Fibroblast of peridontal ligament (primary cell): Measurements from ENCODE around the gene ZSWIM2.
A peak's percentile ranks its signal among the peaks of the same experiment; 100 is the strongest.
"Not testable (repeated sequence)": the region's sequence is repeated elsewhere in the genome, so short reads cannot be mapped to it uniquely, and the experiment has no call there.

Experiments
- DNase-seq: peaks from one replicate; pipeline ENCODE4 v3.0.0-alpha.2; 2010; ENCODE audit errors: extremely low read depth

ZSWIM2 gene

DNA sequence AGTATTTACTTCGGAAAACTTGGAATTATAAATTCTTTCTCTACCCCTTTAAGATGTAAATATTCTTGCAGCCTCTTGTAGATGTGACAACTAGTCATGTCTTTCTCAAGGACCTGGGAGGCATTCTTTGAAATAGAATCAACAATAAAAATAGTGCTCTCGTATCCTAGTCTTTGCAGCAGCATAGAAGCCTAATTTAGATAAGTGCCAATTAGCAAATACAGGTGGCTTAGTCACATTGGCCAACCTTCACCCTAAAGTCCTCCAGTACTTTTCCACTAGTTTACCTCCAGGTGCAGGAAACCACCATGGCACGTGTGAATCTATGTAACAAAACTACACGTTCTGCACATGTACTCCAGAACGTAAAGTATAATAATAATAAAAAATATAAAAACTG, 3.5 kb upstream of the ZSWIM2 start:
- DNase-seq, result no peak

- DNase-seq, result no peak
Observed at GRCh38 chr2:186842373-186842772, 6.6 kb downstream of the ZSWIM2 start.

DNA sequence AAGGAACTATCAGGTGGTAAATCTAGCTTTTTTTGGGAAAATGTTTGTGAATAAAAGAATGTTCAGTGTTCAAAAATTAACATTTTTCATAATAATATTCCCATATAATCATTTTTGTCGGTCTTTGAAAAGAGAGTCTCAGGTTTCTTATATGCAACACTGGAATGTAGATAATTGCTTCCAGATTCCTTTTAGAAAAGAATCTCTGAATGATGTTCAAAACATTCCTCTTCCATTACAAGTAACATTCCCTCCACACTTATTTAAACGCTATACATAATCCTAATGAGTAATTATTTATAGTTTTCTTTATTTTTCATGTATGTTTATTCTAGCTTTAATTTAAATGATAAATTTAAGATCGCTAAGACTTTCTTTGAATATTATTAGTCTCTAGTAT, 7.0 kb downstream of the ZSWIM2 start:
- DNase-seq, result peak; percentile 88

- DNase-seq, result no peak
Observed at GRCh38 chr2:186835628-186836027, 13.3 kb downstream of the ZSWIM2 start.

DNA sequence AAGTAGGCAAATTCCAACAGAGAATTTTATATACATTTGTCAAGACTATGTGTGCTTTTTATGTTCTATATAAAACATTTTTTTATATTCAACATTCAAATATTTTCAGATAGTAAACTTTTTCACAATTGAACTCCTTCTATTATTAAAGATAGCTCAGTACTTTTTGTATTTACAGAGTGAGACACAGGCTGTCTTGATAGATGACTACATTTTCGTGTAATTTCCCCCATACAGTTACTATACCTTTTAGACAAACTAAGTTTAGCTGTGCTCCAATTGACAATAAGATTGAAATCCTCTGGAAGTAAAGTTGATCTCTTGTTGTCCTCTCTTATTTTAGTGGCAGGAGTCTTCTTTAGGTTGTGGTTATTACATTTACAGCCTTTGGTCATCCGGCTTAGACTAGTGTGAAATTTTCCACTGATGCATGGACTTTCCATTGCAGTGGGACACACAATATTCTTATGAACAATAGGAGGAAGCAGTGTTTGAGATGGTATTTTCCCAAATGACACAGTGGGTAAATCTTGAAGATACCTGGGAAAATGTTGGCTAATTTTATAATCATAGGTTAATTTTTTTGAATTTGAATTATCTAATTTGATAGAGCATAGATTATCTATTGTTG, 21.0 kb downstream of the ZSWIM2 start:
- no peak for DNase-seq

- DNase-seq, result peak; percentile 51
Observed at GRCh38 chr2:186827411-186827810, 21.6 kb downstream of the ZSWIM2 start.

- DNase-seq, result no peak
Observed at GRCh38 chr2:186822323-186822722, 26.6 kb downstream of the ZSWIM2 start.

DNA sequence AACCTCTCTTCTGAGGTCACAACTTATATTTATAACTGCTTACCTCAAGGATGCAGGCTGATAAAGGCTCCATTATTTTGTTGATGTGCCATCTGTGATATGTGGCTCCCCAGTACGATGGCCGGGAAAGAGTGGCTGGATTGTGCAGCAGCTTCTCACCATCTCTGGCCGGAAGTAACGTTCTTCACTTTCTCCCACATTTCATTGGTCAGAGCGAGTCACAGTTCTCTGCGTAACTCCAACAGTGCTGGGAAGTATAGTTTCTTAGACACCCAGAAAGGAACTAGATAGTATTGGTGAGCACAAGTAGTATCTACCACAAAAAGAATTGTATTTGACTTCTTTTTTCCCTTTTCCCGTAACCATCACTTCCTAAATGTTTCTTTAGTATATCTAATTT, 28.7 kb downstream of the ZSWIM2 start:
- DNase-seq, result peak; percentile 8

DNA sequence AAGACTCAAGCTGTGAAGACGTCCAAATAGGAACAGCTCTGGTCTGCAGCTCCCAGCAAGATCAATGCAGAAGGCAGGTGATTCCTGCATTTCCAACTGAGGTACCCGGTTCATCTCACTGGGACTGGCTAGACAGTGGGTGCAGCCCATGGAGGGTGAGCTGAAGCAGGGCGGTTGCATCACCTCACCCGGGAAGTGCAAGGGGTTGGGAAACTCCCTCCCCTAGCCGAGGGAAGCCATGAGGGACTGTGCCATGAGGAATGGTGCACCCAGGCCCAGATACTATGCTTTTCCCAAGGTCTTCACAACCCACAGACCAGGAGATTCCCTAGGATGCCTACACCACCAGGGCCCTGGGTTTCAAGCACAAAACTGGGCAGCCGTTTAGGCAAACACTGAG, 37.2 kb downstream of the ZSWIM2 start:
- DNase-seq, result not testable (repeated sequence)

DNA sequence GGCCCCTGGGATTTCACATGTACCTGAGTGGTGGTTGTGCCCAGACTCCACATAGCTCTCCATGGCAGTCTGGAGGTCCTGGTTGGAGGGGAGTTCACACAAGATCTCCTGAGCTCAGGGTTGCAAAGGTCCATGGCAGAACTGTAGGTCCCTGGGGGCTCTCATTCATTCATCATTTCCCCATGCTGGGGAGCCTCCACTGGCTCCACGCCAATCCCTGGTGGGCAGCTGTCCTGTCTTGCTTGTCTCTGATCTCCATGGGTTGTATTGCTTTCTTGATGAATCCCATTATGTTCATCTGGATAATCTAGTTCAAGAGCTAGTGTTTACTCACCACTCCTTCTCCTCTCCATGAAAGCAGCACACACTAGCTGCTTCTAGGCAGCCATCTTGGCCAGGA, 42.4 kb downstream of the ZSWIM2 start:
- DNase-seq, result no peak

- DNase-seq, result not testable (repeated sequence)
Observed at GRCh38 chr2:186798604-186799003, 50.4 kb downstream of the ZSWIM2 start.

DNA sequence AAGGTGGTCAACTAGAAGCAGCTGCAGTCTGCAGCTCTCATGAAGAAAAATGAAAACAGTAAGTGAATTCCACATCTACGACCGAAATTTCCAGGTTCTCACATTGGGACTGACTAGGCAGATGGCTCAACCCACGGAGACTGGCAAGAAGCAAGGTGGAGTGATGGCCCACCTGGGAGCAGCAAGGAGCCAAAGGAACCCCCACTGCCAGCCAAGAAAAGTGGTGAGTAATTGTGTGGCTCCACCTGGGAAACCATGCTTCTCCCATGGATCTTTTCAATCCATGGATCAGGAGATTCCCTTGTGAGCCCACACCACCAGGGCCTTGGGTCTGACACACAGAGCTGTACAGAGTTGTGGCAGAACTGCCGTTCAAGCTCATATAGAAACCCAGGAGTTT, 64.0 kb downstream of the ZSWIM2 start:
- DNase-seq, result no peak

GRCh38 chr2:186783254-186783653, 65.7 kb downstream of the ZSWIM2 start:
- DNase-seq, result no peak

- DNase-seq, result peak; percentile 18
Observed at GRCh38 chr2:186780701-186781316, 68.2 kb downstream of the ZSWIM2 start.
